HepG2 (cell line): ENCODE measurements around the gene SLC29A1. TPM values are rescaled to one million over a fixed set of nuclear protein-coding genes. Genes with fewer than 3 reads are reported as not detected.

Experiments
- GTF3A ChIP-seq: sonication (generic); formaldehyde crosslinking; conservative IDR thresholded peaks from 2 replicates; pipeline ENCODE4 v1.4.0; 2020; ENCODE audit warnings: mild to moderate bottlenecking, missing genetic modification reagents
- HBP1 ChIP-seq: IDR thresholded peaks from 2 replicates; pipeline ENCODE4 v1.6.1; 2016; ENCODE audit warnings: low read depth, control low read depth
- JUN ChIP-seq: sonication (generic); formaldehyde crosslinking; IDR thresholded peaks from 2 replicates; pipeline ENCODE4 v1.4.0; 2020; ENCODE audit warnings: mild to moderate bottlenecking, missing genetic modification reagents
- KLF12 ChIP-seq: sonication (generic); formaldehyde crosslinking; IDR thresholded peaks from 2 replicates; pipeline ENCODE4 v1.4.0; 2020; ENCODE audit warnings: missing genetic modification reagents, borderline replicate concordance
- MTA3 ChIP-seq: sonication (generic); formaldehyde crosslinking; IDR thresholded peaks from 2 replicates; pipeline ENCODE4 v1.4.0; 2020; ENCODE audit warnings: missing genetic modification reagents
- SNAPC4 ChIP-seq: sonication (generic); formaldehyde crosslinking; IDR thresholded peaks from 2 replicates; pipeline ENCODE4 v1.4.0; 2020; ENCODE audit warnings: mild to moderate bottlenecking, missing genetic modification reagents
- SP5 ChIP-seq: IDR thresholded peaks from 2 replicates; pipeline ENCODE4 v1.6.1; 2016; ENCODE audit warnings: low read depth, borderline replicate concordance
- TCF7 ChIP-seq: sonication (generic); IDR thresholded peaks from 2 replicates; pipeline ENCODE4 v1.6.1; 2016; ENCODE audit warnings: antibody characterized with exemption, low read depth
- ZBED4 ChIP-seq: sonication (generic); formaldehyde crosslinking; IDR thresholded peaks from 2 replicates; pipeline ENCODE4 v1.4.0; 2020; ENCODE audit warnings: missing genetic modification reagents, borderline replicate concordance
- ZFP36 ChIP-seq: fragments of 150-350 bp; IDR thresholded peaks from 2 replicates; pipeline ENCODE4 v1.6.1; 2018; ENCODE audit warnings: borderline replicate concordance, low read length, low read depth; ENCODE audit not compliant: partially characterized antibody
- ZNF160 ChIP-seq: sonication (generic); formaldehyde crosslinking; IDR thresholded peaks from 2 replicates; pipeline ENCODE4 v1.8.0; 2022; ENCODE audit warnings: mild to moderate bottlenecking, inconsistent platforms, missing genetic modification reagents
- ZNF24 ChIP-seq: fragments of 450-650 bp; IDR thresholded peaks from 2 replicates; pipeline ENCODE4 v1.6.1; 2017; ENCODE audit warnings: antibody characterized with exemption, mild to moderate bottlenecking
- ZNF317 ChIP-seq: sonication (generic); formaldehyde crosslinking; IDR thresholded peaks from 2 replicates; pipeline ENCODE4 v1.5.0; 2020; ENCODE audit warnings: mild to moderate bottlenecking, missing genetic modification reagents
- ZNF546 ChIP-seq: sonication (generic); formaldehyde crosslinking; conservative IDR thresholded peaks from 2 replicates; pipeline ENCODE4 v1.8.1; 2023; ENCODE audit warnings: mild to moderate bottlenecking, missing genetic modification reagents
- ZNF672 ChIP-seq: sonication (generic); formaldehyde crosslinking; IDR thresholded peaks from 2 replicates; pipeline ENCODE4 v1.8.1; 2022; ENCODE audit warnings: missing genetic modification reagents
- polyA plus RNA-seq, 8 experiments: library from polyadenylated mRNA; depleted of rRNA in 3 of 8; stranded (reverse) in 7 of 8; unstranded in 1 of 8; fragments of >200 nt; fragmentation: Illumina TruSeq in 4 of 8; extraction: Trizol in 4 of 8; gene quantifications; 2 replicates each; pipeline versions ENCODE4 v1.2.1 to v1.2.3, GENCODE V29; 2011 to 2016; ENCODE audit warnings: low read depth in 4 of 8, missing spikeins in 1 of 8, mixed read lengths in 1 of 8; ENCODE audit not compliant: insufficient read depth in 1 of 8
- total RNA-seq, 5 experiments: library from RNA; depleted of rRNA; stranded (reverse); fragments of >200 nt; fragmentation: Illumina TruSeq; extraction: Trizol; gene quantifications; 2 replicates each; pipeline ENCODE4 v1.2.3, GENCODE V29; 2016; ENCODE audit warnings: low read depth in 1 of 5
- TF ChIP-seq, protein P1 (sequence below): sonication (generic); formaldehyde crosslinking; IDR thresholded peaks from 2 replicates; pipeline ENCODE4 v1.9.0; 2022; ENCODE audit warnings: missing genetic modification reagents, mild to moderate bottlenecking, borderline replicate concordance

The SLC29A1 gene
- total and polyA plus RNA-seq, 2 of the 13 experiments (the other 11 are each of a cell fraction or from before 2014, with no cell fraction given) = 43.2 to 106 TPM

- TF ChIP-seq SNAPC4 (CRISPR knock-in tag) (no peak), JUN (CRISPR knock-in tag) (no peak), ZNF317 (CRISPR knock-in tag) (no peak), ZNF672 (no peak), MTA3 (CRISPR knock-in tag) (no peak), TCF7 (no peak), ZBED4 (CRISPR knock-in tag) (0 out of 2 replicates have a peak, but pooled peaks have one; percentile 46), SP5 (CRISPR knock-in tag) (peak; percentile 7; the same call in 1 of the 2 replicates), ZNF546 (no peak), KLF12 (CRISPR knock-in tag) (no peak), GTF3A (CRISPR knock-in tag) (no peak), ZFP36 (no peak), HBP1 (CRISPR knock-in tag) (no peak), ZNF160 (CRISPR knock-in tag) (0 out of 2 replicates have a peak, but pooled peaks have one; percentile 41), ZNF24 (peak; percentile 33; the same call in 1 of the 2 replicates)
- TF ChIP-seq, protein P1, sequence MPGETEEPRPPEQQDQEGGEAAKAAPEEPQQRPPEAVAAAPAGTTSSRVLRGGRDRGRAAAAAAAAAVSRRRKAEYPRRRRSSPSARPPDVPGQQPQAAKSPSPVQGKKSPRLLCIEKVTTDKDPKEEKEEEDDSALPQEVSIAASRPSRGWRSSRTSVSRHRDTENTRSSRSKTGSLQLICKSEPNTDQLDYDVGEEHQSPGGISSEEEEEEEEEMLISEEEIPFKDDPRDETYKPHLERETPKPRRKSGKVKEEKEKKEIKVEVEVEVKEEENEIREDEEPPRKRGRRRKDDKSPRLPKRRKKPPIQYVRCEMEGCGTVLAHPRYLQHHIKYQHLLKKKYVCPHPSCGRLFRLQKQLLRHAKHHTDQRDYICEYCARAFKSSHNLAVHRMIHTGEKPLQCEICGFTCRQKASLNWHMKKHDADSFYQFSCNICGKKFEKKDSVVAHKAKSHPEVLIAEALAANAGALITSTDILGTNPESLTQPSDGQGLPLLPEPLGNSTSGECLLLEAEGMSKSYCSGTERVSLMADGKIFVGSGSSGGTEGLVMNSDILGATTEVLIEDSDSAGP = no peak
Observed at GRCh38 chr6:44268095-44268628, 44.8 kb downstream of the SLC29A1 start (continued).
